ENCODE results near the gene SH3GL3. TPM values are rescaled to one million over a fixed set of nuclear protein-coding genes. Genes with fewer than 3 reads are reported as not detected.

SH3GL3 gene
- total and polyA plus RNA-seq, 2 of the 4 experiments (the other 2 are of a cell fraction), result not detected

DNA sequence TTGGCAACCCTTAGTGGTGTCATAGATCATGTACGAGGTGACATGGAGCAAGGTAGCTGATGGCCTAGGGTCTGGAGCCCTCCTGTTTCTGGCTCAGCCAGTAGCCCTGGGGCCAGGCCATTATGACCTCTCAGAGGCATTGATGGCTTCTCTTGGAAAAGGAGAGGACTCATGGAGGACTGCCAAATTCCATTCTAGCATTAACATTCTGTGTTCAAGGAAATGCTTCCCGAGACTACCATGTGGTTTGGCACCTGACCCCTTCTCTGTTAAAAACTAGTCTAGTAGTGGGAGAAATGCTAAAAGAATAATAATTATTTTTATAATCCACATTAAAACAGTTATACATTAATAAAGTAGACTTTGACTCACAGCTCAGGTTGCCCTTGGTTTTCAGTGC is 166.6 kb downstream of the SH3GL3 start:
- ATAC-seq (ENCODE audit: low read depth), result no peak
- Histone ChIP-seq H3K36me3 (ENCODE audit: control insufficient read depth, insufficient read depth, low read length) (no peaks in the 10 kb centered on the region), H4K5ac (ENCODE audit: low read depth, low read length) (no peak overlapping the region), H2BK120ac (ENCODE audit: low read depth, low read length) (no peak overlapping the region), H2BK20ac (ENCODE audit: low read depth, low read length) (no peak overlapping the region), H3K56ac (ENCODE audit: extremely low read depth, insufficient read depth, low read length) (no peak overlapping the region), H3K23ac (ENCODE audit: low read depth, low read length) (no peak overlapping the region), H3K9ac (ENCODE audit: low read depth, low read length) (no peak overlapping the region), H3K27ac (ENCODE audit: insufficient read depth, low read length) (no peak overlapping the region), H3K4ac (ENCODE audit: low read depth, low read length) (no peak overlapping the region), H3K4me1 (ENCODE audit: control insufficient read depth, insufficient read depth, low read length) (no peaks in the 10 kb centered on the region), H2BK15ac (ENCODE audit: low read depth, low read length) (no peak overlapping the region), H4K8ac (ENCODE audit: low read depth in 2 of 2, low read length in 2 of 2) (no peak overlapping the region), H4K20me1 (ENCODE audit: insufficient read depth, low read length) (no peaks in the 10 kb centered on the region), H2AFZ (replicated peaks; ENCODE audit: low read length, poor library complexity) (no peak overlapping the region), H4K91ac (ENCODE audit: insufficient read depth, low read depth, low read length) (no peak overlapping the region), H2BK5ac (ENCODE audit: low read depth, low read length, poor library complexity, severe bottlenecking) (no peak overlapping the region), H3K4me3 (ENCODE audit: insufficient read depth, low read depth, low read length) (no peak overlapping the region), H3K9me1 (ENCODE audit: insufficient read depth, low read length) (no peaks in the 10 kb centered on the region), H2AK9ac (replicated peaks; ENCODE audit: low read depth, low read length, poor library complexity) (no peak overlapping the region), H3K27me3 (ENCODE audit: control insufficient read depth, insufficient read depth, low read length) (no peaks in the 10 kb centered on the region), H3K14ac (replicated peaks; ENCODE audit: low read depth, low read length) (no peak overlapping the region), H3K4me2 (ENCODE audit: low read depth, low read length) (no peak overlapping the region), H3K18ac (ENCODE audit: low read depth, low read length) (no peak overlapping the region), H3K9me3 (ENCODE audit: control insufficient read depth, insufficient read depth, low read length) (peaks cover 7% of the 10 kb centered on the region; the same call in 1 of the 2 replicates), H2AK5ac (ENCODE audit: low read depth, low read length) (no peak overlapping the region), H3K79me1 (ENCODE audit: low read depth in 1 of 2, low read length in 2 of 2) (no peaks in the 10 kb centered on the region)
- DNase-seq, result no peak
- dilution Hi-C loops (cut with HindIII; ENCODE audit: low sequenced_read_pairs, unreplicated experiment) (no loop called here), intact Hi-C loops (cut with micrococcal nuclease) (no loop called here), in situ Hi-C loops (cut with MboI; ENCODE audit: low sequenced_read_pairs) (no loop called here)
- no CpG with 5 or more reads among the region's 2 CpGs for WGBS, 2 experiments (ENCODE audit: extremely low coverage in 2 of 2, insufficient read length in 1 of 2)
- BruUV-seq (replicated peaks), result no TSS peak
- ChIA-PET CTCF (no interaction called here), POLR2A (ENCODE audit: unreplicated experiment) (no interaction called here)
- TF ChIP-seq, protein P1, sequence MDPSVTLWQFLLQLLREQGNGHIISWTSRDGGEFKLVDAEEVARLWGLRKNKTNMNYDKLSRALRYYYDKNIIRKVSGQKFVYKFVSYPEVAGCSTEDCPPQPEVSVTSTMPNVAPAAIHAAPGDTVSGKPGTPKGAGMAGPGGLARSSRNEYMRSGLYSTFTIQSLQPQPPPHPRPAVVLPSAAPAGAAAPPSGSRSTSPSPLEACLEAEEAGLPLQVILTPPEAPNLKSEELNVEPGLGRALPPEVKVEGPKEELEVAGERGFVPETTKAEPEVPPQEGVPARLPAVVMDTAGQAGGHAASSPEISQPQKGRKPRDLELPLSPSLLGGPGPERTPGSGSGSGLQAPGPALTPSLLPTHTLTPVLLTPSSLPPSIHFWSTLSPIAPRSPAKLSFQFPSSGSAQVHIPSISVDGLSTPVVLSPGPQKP (IDR thresholded peaks at IDR 0.05; ENCODE audit: borderline replicate concordance, low read depth, low read length), result no peak
- TF ChIP-seq BHLHE40 (IDR thresholded peaks at IDR 0.05; ENCODE audit: low read depth, low read length), result no peak
- TF ChIP-seq, protein P2, sequence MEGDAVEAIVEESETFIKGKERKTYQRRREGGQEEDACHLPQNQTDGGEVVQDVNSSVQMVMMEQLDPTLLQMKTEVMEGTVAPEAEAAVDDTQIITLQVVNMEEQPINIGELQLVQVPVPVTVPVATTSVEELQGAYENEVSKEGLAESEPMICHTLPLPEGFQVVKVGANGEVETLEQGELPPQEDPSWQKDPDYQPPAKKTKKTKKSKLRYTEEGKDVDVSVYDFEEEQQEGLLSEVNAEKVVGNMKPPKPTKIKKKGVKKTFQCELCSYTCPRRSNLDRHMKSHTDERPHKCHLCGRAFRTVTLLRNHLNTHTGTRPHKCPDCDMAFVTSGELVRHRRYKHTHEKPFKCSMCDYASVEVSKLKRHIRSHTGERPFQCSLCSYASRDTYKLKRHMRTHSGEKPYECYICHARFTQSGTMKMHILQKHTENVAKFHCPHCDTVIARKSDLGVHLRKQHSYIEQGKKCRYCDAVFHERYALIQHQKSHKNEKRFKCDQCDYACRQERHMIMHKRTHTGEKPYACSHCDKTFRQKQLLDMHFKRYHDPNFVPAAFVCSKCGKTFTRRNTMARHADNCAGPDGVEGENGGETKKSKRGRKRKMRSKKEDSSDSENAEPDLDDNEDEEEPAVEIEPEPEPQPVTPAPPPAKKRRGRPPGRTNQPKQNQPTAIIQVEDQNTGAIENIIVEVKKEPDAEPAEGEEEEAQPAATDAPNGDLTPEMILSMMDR (conservative IDR thresholded peaks at IDR 0.05; ENCODE audit: low read depth, low read length), result no peak
- TF ChIP-seq MXI1 (IDR thresholded peaks at IDR 0.05; ENCODE audit: borderline replicate concordance, low read depth, low read length), result no peak
- no peak for TF ChIP-seq CEBPB (IDR thresholded peaks at IDR 0.05; ENCODE audit: low read depth, low read length)
- no peak for TF ChIP-seq RAD21 (IDR thresholded peaks at IDR 0.05; ENCODE audit: low read length)
- TF ChIP-seq, protein P3, sequence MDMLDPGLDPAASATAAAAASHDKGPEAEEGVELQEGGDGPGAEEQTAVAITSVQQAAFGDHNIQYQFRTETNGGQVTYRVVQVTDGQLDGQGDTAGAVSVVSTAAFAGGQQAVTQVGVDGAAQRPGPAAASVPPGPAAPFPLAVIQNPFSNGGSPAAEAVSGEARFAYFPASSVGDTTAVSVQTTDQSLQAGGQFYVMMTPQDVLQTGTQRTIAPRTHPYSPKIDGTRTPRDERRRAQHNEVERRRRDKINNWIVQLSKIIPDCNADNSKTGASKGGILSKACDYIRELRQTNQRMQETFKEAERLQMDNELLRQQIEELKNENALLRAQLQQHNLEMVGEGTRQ (IDR thresholded peaks at IDR 0.05; ENCODE audit: low read depth, low read length), result no peak
- TF ChIP-seq CHD1 (IDR thresholded peaks at IDR 0.05; ENCODE audit: low read depth, low read length), result no peak
- TF ChIP-seq RFX5 (IDR thresholded peaks at IDR 0.05; ENCODE audit: low read depth, low read length), result no peak
- TF ChIP-seq FOS (IDR thresholded peaks at IDR 0.05; ENCODE audit: low read depth, low read length), result no peak
- no peak for TF ChIP-seq SMC3 (IDR thresholded peaks at IDR 0.05; ENCODE audit: low read depth, low read length)
- no peak for TF ChIP-seq MAZ (IDR thresholded peaks at IDR 0.05; ENCODE audit: borderline replicate concordance, low read depth, low read length)
- TF ChIP-seq NFE2L2 (IDR thresholded peaks at IDR 0.05; ENCODE audit: low read depth, low read length), result no peak
